Gastrocnemius medialis (tissue), 4 donors: Measurements from ENCODE around the gene FRMPD4.

Experiments
- POLR2A ChIP-seq, 2 donors: fragments of 450-650 bp; IDR thresholded peaks; one replicate each; pipeline ENCODE4 v1.6.1; 2017; ENCODE audit warnings: antibody characterized with exemption in 2 of 2, mild to moderate bottlenecking in 2 of 2, moderate library complexity in 2 of 2
- TF ChIP-seq, protein P1 (sequence below), 5 experiments: fragments of 450-650 bp in 3 of 5; fragments of 200-600 bp in 2 of 5; sonication (generic) in 2 of 5; IDR thresholded peaks in 4 of 5; conservative IDR thresholded peaks in 1 of 5; 1 replicate in 4 of 5; 2 replicates in 1 of 5; pipeline ENCODE4 v1.5.1; 2016 to 2019; ENCODE audit warnings: antibody characterized with exemption in 5 of 5, mild to moderate bottlenecking in 3 of 5, moderate library complexity in 3 of 5

DNA sequence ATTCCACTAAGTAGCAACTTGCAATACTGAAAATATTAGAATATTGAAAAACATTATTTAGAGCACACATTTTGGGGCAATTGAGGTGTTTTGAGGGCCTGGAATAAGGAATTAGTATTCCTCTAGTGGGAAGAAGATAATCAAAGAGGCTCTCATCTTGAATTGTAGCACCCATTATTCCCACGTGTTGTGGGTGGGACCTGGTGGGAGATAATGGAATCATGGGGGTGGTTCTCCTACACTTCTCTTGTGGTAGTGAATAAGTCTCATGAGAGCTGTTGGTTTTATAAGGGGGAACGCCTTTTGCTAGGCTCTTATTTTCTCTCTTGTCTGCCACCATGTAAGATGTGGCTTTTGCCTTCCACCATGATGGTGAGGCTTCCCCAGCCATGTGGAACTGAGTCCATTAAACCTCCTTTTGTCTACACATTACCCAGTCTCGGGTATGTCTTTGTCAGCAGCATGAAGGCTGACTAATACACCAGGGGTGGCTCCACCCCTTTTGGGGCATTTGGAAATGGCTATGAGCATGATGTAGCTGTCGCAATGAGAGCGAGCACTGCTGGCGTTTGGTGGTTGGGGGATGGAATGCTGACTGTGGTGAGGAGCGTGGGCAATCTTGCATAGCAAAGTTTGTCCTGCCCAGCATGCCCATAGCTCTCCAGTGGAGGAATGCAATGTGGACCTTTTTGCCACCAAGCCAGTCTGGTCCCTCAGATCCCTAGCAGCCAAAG lies 308.2 kb downstream of the FRMPD4 start:
- TF ChIP-seq, protein P1, sequence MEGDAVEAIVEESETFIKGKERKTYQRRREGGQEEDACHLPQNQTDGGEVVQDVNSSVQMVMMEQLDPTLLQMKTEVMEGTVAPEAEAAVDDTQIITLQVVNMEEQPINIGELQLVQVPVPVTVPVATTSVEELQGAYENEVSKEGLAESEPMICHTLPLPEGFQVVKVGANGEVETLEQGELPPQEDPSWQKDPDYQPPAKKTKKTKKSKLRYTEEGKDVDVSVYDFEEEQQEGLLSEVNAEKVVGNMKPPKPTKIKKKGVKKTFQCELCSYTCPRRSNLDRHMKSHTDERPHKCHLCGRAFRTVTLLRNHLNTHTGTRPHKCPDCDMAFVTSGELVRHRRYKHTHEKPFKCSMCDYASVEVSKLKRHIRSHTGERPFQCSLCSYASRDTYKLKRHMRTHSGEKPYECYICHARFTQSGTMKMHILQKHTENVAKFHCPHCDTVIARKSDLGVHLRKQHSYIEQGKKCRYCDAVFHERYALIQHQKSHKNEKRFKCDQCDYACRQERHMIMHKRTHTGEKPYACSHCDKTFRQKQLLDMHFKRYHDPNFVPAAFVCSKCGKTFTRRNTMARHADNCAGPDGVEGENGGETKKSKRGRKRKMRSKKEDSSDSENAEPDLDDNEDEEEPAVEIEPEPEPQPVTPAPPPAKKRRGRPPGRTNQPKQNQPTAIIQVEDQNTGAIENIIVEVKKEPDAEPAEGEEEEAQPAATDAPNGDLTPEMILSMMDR (IDR thresholded peaks at IDR 0.05 in 4 of 5, conservative IDR thresholded peaks at IDR 0.05 in 1 of 5): no peak
- no peak for TF ChIP-seq POLR2A (IDR thresholded peaks at IDR 0.05)
